Right lobe of liver (tissue), 6 donors: ENCODE results near the gene BMERB1. TPM values are rescaled to one million over a fixed set of nuclear protein-coding genes. Genes with fewer than 3 reads are reported as not detected.
A peak's percentile ranks its signal among the peaks of the same experiment; 100 is the strongest.
"Not testable (repeated sequence)": the region's sequence is repeated elsewhere in the genome, so short reads cannot be mapped to it uniquely, and the experiment has no call there.

Experiments used
- ATAC-seq, 4 donors: fragments of 200-7000 bp; cut with Tn5 transposase; one replicate each; pipeline ENCODE4 v1.9.1; 2020; ENCODE audit warnings: mild to moderate bottlenecking in 4 of 4, moderate library complexity in 4 of 4
- DNase-seq, 3 donors: peaks; one replicate each; pipeline ENCODE4 v3.0.0-alpha.2; 2020
- H3K27ac ChIP-seq, 3 donors: fragments of 200-600 bp; one replicate each; pipeline ENCODE4 v1.8.0; 2022
- H3K27me3 ChIP-seq, 2 donors: fragments of 200-600 bp; one replicate each; pipeline ENCODE4 v1.8.0; 2022
- H3K36me3 ChIP-seq, 4 donors: fragments of 200-600 bp; sonication (generic) in 1 of 4; one replicate each; pipeline versions ENCODE4 v1.5.1 to v1.8.0; 2017 to 2022; ENCODE audit warnings: control low read depth in 1 of 4
- H3K4me1 ChIP-seq, 4 donors: fragments of 200-600 bp; sonication (generic) in 1 of 4; one replicate each; pipeline versions ENCODE4 v1.5.1 to v1.8.0; 2017 to 2022; ENCODE audit warnings: control low read depth in 1 of 4
- H3K4me3 ChIP-seq, 3 donors: fragments of 200-600 bp; one replicate each; pipeline ENCODE4 v1.8.0; 2022
- H3K9me3 ChIP-seq, 4 donors: fragments of 200-600 bp; sonication (generic) in 1 of 4; one replicate each; pipeline versions ENCODE4 v1.5.1 to v1.8.0; 2017 to 2022; ENCODE audit warnings: control low read depth in 1 of 4
- POLR2A ChIP-seq: fragments of 450-650 bp; IDR thresholded peaks from one replicate; pipeline ENCODE4 v1.6.1; 2017; ENCODE audit warnings: antibody characterized with exemption, mild to moderate bottlenecking
- WGBS: methylation state at CpG from one replicate; pipeline ENCODE4 v1.1.6; 2018; ENCODE audit warnings: low coverage, low lambda C conversion rate; ENCODE audit not compliant: insufficient coverage; ENCODE audit errors: missing lambda C conversion rate; 5-methylcytosine and 5-hydroxymethylcytosine counted together
- intact Hi-C, 2 donors: fragments of 100-400 bp; cut with DNase I; formaldehyde crosslinking; loops; one replicate each; pipeline versions ENCODE4 v1.11.2 to v1.14.1; 2022
- total RNA-seq, 6 experiments: library from RNA; depleted of rRNA in 2 of 6; stranded (reverse); fragments of >200 nt in 2 of 6; fragmentation: NEBNext Ultra II Directional in 3 of 6; extraction: Animal tissue kit (Norgen Biotek cat#: 25700) in 3 of 6; gene quantifications; one replicate each; pipeline versions ENCODE4 v1.1.0 to v1.2.4, GENCODE V29; 2016 to 2023
- TF ChIP-seq, protein P1 (sequence below), 4 donors: fragments of 200-600 bp in 3 of 4; fragments of 450-650 bp in 1 of 4; IDR thresholded peaks; one replicate each; pipeline versions ENCODE4 v1.5.1 to v1.8.0; 2016 to 2022; ENCODE audit warnings: antibody characterized with exemption in 4 of 4, mild to moderate bottlenecking in 2 of 4
- donor health status: DM: no; HTN: yes; CAD: no.
- donor health status: DM: no; HTN: no; CAD: no.
- donor health status: DM: no; HTN: no; CAD: no.
- donor health status: DM: no; HTN: yes; CAD: no.
- donor health status: DM: no; HTN: yes; CAD: no.

The BMERB1 gene
- total RNA-seq, 6 experiments from 2014 or later: 7.0 to 24.0 (median 10.5) TPM

DNA sequence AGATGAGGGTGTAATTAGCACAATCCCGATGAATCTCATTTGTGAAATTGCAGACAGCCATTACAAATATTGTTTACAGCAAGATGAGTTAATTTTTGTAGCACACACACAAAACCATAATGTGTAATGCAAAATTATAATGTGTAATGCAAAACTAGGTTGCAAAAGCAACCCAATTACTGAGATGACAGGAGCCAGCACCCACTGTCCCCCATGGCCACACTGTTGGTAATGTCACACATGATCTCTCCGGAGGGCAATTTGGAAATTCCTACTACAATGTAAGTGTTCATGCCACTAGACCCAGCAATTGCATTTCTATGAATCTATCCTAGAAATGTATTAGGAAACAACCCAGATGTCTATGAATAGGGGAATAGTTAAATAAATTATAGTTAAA is 131.7 kb downstream of the BMERB1 start:
- Histone ChIP-seq H3K4me3 (no peak overlapping the region), H3K36me3 (no peaks in the 10 kb centered on the region), H3K9me3 (no peaks in the 10 kb centered on the region), H3K27ac (no peak overlapping the region), H3K27me3 (no peaks in the 10 kb centered on the region), H3K4me1 (peaks cover 0 to 4% (median 0%) of the 10 kb centered on the region in 4 donors)
- ATAC-seq (no peak), DNase-seq (no peak)
- no peak for TF ChIP-seq POLR2A
- TF ChIP-seq, protein P1, sequence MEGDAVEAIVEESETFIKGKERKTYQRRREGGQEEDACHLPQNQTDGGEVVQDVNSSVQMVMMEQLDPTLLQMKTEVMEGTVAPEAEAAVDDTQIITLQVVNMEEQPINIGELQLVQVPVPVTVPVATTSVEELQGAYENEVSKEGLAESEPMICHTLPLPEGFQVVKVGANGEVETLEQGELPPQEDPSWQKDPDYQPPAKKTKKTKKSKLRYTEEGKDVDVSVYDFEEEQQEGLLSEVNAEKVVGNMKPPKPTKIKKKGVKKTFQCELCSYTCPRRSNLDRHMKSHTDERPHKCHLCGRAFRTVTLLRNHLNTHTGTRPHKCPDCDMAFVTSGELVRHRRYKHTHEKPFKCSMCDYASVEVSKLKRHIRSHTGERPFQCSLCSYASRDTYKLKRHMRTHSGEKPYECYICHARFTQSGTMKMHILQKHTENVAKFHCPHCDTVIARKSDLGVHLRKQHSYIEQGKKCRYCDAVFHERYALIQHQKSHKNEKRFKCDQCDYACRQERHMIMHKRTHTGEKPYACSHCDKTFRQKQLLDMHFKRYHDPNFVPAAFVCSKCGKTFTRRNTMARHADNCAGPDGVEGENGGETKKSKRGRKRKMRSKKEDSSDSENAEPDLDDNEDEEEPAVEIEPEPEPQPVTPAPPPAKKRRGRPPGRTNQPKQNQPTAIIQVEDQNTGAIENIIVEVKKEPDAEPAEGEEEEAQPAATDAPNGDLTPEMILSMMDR (IDR thresholded peaks at IDR 0.05): no peak
- intact Hi-C loops: no loop called here
- 85% methylated on average over 2 of the region's 2 CpGs for WGBS

DNA sequence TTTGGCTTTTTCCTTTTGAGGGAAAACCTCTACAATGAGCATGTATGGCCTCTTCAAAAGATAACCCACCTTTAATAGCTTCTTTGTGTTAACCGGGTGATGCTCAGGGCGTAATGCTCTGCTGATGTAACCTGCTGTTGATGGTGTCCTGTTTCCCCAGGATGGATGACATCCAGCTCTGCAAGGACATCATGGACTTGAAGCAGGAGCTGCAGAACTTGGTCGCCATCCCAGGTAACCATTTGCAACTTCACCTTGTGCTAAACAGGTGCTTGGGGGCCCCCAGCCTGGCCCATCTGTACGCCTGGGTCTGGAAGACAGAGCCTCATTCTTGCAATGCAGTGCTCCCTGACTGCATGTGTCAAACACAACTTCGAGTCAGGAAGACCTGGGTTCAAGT is 133.4 kb downstream of the BMERB1 start:
- no peaks in the 10 kb centered on the region for H3K27me3 ChIP-seq
- no peak for DNase-seq
- H3K4me3 ChIP-seq: no peak overlapping the region
- 60% methylated on average over 1 of the region's 5 CpGs for WGBS
- TF ChIP-seq, protein P1 (IDR thresholded peaks at IDR 0.05): no peak
- no peak for TF ChIP-seq POLR2A
- H3K9me3 ChIP-seq: no peaks in the 10 kb centered on the region
- no peak for ATAC-seq
- no peaks in the 10 kb centered on the region for H3K36me3 ChIP-seq
- H3K4me1 ChIP-seq: peaks cover 0 to 14% (median 3%) of the 10 kb centered on the region in 4 donors
- intact Hi-C loops: no loop called here
- H3K27ac ChIP-seq: no peak overlapping the region

DNA sequence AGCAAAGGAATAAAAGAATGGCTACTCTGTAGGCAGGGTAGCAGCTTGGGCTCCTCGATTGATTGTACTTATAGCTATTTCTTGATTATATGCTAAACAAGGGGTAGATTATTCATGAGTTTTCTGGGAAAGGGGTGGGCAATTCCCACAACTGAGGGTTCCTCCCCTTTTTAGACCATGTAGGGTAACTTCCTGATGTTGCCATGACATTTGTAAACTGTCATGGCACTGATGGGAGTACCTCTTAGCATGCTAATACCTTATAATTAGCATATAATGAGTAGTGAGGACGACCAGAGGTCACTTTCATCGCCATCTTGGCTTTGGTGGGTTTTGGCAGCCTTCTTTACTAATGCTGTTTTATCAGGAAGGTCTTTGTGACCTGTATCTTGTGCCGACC is 136.3 kb downstream of the BMERB1 start:
- 81% methylated on average over 3 of the region's 4 CpGs for WGBS
- H3K27me3 ChIP-seq, H3K9me3 ChIP-seq, H3K27ac ChIP-seq, H3K36me3 ChIP-seq, DNase-seq, intact Hi-C loops, H3K4me3 ChIP-seq, ATAC-seq: not testable (repeated sequence)
- peaks cover 0 to 27% (median 9%) of the 10 kb centered on the region in 4 donors for H3K4me1 ChIP-seq

DNA sequence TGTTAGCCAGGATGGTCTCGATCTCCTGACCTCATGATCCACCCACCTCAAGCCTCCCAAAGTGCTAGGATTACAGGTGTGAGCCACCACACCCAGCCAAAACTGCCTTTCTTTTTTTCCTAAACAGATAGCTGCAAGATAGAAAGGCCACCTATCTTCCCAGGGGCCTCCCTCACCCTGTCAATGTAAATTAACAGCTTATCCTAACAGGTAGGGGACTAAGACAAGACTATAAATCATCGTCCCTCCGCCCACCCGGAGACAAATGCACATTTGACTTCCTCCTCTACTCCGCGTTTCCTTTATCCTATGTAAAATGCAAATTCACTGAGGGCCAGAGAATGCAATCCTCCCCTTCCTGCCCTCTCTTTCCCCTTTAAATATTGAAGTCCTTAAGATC is 137.2 kb downstream of the BMERB1 start:
- TF ChIP-seq, protein P1 (IDR thresholded peaks at IDR 0.05): no peak
- TF ChIP-seq POLR2A: no peak
- H3K36me3 ChIP-seq: no peaks in the 10 kb centered on the region
- DNase-seq (no peak), ATAC-seq (no peak)
- H3K27ac ChIP-seq: peak overlapping the region in 1 of 3 donors; percentile 78
- H3K4me3 ChIP-seq: no peak overlapping the region
- intact Hi-C loops: no loop called here
- H3K4me1 ChIP-seq: peaks cover 0 to 35% (median 9%) of the 10 kb centered on the region in 4 donors
- H3K9me3 ChIP-seq: no peaks in the 10 kb centered on the region
- H3K27me3 ChIP-seq: no peaks in the 10 kb centered on the region
- WGBS: 79% methylated on average over 6 of the region's 6 CpGs

DNA sequence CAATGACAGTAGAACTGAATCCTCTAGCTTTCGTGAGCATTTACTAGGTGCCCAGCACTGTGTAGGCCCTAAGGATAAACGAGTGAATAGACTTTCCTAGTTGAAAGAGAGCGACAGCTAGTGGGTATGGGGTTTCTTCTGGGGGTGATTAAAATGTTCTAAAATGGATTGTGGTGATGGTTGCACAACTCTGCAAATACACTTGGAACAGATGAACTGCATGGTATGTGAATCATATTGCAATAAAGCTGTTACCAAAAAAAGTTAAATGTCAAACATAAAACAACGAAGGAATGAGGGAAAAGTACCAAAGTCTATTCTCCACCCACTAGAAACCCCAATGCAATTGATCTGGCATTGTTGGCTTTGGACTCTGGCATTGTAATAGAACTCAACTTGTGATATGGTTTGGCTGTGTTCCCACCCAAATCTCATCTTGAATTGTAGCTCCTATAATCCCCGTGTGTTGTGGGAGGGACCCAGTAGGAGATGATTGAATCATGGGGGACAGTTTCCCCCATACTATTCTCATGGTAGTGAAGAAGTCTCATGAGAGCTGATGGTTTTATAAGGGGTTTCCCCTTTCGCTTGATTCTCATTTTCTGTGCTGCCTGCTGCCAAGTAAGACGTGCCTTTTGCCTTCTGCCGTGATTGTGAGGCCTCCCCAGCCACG is 138.1 kb downstream of the BMERB1 start:
- DNase-seq (no peak), ATAC-seq (peak in 3 of 4 donors; percentile 11 to 31 (median 15))
- intact Hi-C loops: no loop called here
- Histone ChIP-seq H3K27me3 (no peaks in the 10 kb centered on the region), H3K27ac (peak overlapping the region in 2 of 3 donors; percentile 42 to 78), H3K4me3 (no peak overlapping the region), H3K4me1 (peaks cover 0 to 44% (median 13%) of the 10 kb centered on the region in 4 donors), H3K9me3 (no peaks in the 10 kb centered on the region), H3K36me3 (no peaks in the 10 kb centered on the region)
- WGBS: 20% methylated on average over 9 of the region's 9 CpGs
- TF ChIP-seq, protein P1 (IDR thresholded peaks at IDR 0.05): no peak
- TF ChIP-seq POLR2A: no peak
